CD4-positive, alpha-beta T cell treated with Interferon alpha-2 for 1 hour (primary cell): ENCODE data around the gene POU2AF2.
"Not testable (repeated sequence)": the region's sequence is repeated elsewhere in the genome, so short reads cannot be mapped to it uniquely, and the experiment has no call there.

Experiments
- DNase-seq, 2 donors: peaks; one replicate each; pipeline ENCODE4 v3.0.0-alpha.2; 2020 to 2022

Gene POU2AF2

GRCh38 chr11:111245425-111245824 is at the start of gene POU2AF2:
POU2AF2 (plus strand) TSS chr11:111245725; CDS start chr11:111245854, 129 bp downstream.
- no peak for DNase-seq

- no peak for DNase-seq
These were observed 45.5 kb upstream of the POU2AF2 start for GRCh38 chr11:111200010-111200534.

- DNase-seq = no peak
These were observed 41.3 kb upstream of the POU2AF2 start for GRCh38 chr11:111204211-111204610.

- no peak for DNase-seq
These were observed 39.7 kb upstream of the POU2AF2 start for GRCh38 chr11:111205632-111206385.

GRCh38 chr11:111206472-111206871 is 39.1 kb upstream of the POU2AF2 start:
- DNase-seq = no peak

GRCh38 chr11:111207213-111207612 is 38.3 kb upstream of the POU2AF2 start:
- DNase-seq = no peak

GRCh38 chr11:111209543-111210355 is 35.8 kb upstream of the POU2AF2 start:
- DNase-seq = no peak

GRCh38 chr11:111213256-111213655 is 32.3 kb upstream of the POU2AF2 start:
- DNase-seq = no peak

- DNase-seq = no peak
These were observed 24.8 kb upstream of the POU2AF2 start for GRCh38 chr11:111220721-111221120.

- no peak for DNase-seq
These were observed 24.3 kb upstream of the POU2AF2 start for GRCh38 chr11:111221208-111221607.

GRCh38 chr11:111221936-111222335 is 23.6 kb upstream of the POU2AF2 start:
- not testable (repeated sequence) for DNase-seq

- DNase-seq = peak in 1 of 2 donors; percentile 37
These were observed 22.6 kb upstream of the POU2AF2 start for GRCh38 chr11:111222821-111223455.

GRCh38 chr11:111225881-111226280 is 19.6 kb upstream of the POU2AF2 start:
- no peak for DNase-seq

- DNase-seq = peak in 1 of 2 donors; percentile 25
These were observed 15.9 kb upstream of the POU2AF2 start for GRCh38 chr11:111229604-111230003.

GRCh38 chr11:111230122-111230465 is 15.4 kb upstream of the POU2AF2 start:
- DNase-seq = no peak

- DNase-seq = no peak
These were observed 13.7 kb upstream of the POU2AF2 start for GRCh38 chr11:111231836-111232235.

- no peak for DNase-seq
These were observed 9.1 kb upstream of the POU2AF2 start for GRCh38 chr11:111236383-111236782.

GRCh38 chr11:111237926-111238325 is 7.6 kb upstream of the POU2AF2 start:
- no peak for DNase-seq

- DNase-seq = no peak
These were observed 1.4 kb downstream of the POU2AF2 start for GRCh38 chr11:111246956-111247355.

GRCh38 chr11:111250936-111251335 is 5.4 kb downstream of the POU2AF2 start:
- DNase-seq = no peak

GRCh38 chr11:111253131-111253530 is 7.6 kb downstream of the POU2AF2 start:
- DNase-seq = no peak

GRCh38 chr11:111253630-111254029 is 8.1 kb downstream of the POU2AF2 start:
- no peak for DNase-seq

GRCh38 chr11:111258046-111258445 is 12.5 kb downstream of the POU2AF2 start:
- no peak for DNase-seq
